HG03196 (cell line): ENCODE results near the gene GALNT14.
"Not testable (repeated sequence)": the region's sequence is repeated elsewhere in the genome, so short reads cannot be mapped to it uniquely, and the experiment has no call there.

Experiments used
- ATAC-seq: cut with Tn5 transposase; IDR thresholded peaks from one replicate; pipeline ENCODE4 v1.9.1; 2021; ENCODE audit not compliant: unreplicated experiment

The GALNT14 gene

DNA sequence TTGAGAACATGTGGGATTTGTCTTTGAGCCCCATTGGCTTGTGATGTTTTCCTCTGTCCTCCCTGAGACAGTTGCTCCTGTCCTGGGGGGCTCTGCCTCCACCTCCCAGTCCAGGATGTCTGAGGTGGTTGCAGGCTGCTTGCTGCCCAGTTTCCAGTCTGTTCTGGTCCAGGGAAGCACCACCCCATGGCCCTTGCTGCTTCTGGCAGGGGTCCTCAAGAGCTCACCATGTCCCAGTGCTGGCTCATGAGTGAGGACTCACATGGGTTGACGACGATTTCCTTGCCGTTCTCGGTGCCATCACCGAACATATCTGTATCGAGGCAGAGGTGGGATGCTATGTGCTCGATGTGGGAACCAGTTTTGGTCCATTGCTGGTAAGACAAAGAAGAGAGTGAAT is 227.6 kb downstream of the GALNT14 start:
- ATAC-seq = no peak

DNA sequence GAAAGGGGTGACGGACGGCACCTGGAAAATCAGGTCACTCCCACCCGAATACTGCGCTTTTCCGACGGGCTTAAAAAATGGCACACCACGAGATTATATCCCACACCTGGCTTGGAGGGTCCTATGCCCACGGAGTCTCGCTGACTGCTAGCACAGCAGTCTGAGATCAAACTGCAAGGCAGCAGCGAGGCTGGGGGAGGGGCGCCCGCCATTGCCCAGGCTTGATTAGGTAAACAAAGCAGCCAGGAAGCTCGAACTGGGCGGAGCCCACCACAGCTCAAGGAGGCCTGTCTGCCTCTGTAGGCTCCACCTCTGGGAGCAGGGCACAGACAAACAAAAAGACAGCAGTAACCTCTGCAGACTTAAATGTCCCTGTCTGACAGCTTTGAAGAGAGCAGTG is 233.8 kb downstream of the GALNT14 start:
- not testable (repeated sequence) for ATAC-seq

DNA sequence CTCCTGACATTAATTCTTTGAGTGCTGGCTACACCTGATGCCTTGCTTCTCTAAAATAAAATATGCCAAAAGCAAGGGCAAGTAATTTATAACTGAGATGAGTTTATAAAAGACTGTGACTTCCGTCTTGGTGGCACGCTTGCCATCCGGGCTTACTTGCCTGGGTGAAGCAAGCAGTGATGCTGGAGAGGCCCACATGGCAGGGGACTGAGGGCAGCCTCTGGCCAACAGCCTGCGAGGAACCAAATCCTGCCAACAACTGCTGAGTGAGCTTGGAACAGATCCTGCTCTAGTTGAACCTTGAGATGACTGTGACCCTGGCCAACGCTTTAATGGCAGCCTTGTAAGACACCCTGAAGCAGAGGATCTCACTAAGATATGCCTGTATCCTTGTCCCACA is 234.9 kb downstream of the GALNT14 start:
- ATAC-seq = no peak

DNA sequence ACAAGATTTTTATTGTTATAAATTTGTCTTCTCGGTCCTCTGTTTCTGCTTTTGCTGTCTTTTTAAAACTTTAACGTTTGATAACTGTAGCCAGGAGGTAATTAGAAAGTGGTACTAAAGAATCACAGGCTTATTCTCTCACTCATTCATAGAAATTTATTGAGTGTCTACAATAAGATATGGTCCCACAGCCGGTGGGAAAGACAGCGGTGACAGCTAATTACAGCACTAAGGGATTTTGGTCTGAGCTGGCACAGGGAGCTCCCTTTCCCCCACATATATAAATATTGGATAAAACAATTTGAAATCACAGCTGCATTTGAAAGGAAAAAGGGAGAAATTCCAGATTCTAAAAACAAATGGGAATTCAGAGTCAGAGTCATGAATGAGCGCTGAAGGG is 237.9 kb downstream of the GALNT14 start:
- ATAC-seq = no peak

DNA sequence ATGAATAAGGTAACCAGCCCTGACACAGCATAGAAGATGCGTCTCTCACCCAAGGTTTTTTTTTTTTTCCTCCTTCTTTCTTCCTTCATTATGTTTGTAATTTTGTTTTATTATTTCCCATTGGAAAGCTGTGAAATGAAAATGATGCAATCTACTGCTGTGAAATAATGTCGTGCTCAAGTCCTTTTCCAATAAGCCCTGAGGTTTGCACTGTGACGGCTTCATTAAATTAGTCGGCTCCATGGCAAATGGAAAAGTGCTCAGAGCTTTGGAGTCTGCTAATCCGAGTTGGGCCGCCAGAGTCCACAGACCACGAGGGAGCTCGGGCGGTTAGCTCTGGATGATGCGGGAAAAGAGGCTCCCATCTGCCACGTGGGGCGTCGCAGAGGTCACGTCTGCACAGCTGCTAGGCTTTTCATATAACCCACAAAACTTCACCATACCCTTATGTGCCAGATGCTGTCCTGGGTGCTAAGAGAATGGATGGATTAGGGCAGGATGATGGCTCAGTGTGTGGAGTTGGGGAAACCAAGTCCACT is 238.7 kb downstream of the GALNT14 start:
- no peak for ATAC-seq

DNA sequence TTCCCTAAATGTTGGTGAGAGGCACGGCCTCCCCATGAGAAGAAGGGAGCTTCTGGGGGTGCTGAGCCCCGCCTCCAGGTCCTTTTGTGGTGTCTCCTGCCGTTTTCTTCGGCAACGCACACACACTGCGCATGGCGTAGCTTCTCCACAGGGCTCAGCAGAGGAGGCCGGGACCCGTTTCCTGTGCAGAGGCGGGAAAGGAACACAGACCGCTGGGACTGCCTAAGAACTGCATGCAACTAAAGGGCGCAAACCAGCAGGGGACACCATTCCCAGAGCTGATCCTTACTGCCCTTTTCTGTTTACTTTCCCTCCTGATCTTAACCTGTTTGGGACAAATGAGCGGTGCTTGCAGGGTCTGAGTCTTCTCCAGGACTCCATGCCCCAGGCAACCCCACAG is 240.7 kb downstream of the GALNT14 start:
- ATAC-seq = no peak

DNA sequence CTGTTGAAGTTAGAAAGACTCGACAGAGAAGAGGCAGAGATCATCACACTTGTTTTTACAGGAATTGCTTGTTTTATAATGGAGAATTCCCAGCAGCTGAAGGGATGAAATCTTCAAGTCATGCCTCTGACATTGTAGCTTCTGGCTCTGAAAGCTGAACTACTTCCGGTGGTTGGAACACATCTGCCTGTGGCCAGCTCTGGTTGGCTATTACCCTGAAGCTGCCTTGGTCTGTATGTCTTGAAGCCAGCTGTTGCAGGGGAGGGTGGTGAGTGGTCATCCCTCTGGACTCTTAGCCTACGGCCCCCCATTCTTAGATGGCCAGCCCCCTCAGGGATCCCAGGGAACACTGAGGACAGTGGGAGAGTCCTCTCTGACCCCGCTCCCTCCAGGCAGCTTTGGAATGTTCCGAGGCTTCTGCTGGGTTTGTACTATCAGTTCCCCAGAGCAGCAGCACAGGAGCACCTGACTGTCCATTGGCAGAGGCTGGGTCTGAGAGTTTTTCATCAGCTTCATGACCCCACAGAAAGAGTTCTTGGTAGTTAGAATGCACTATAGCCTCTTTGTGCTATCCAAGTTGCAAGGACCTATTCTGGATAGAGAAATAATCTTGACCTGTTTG is 243.6 kb downstream of the GALNT14 start:
- no peak for ATAC-seq

DNA sequence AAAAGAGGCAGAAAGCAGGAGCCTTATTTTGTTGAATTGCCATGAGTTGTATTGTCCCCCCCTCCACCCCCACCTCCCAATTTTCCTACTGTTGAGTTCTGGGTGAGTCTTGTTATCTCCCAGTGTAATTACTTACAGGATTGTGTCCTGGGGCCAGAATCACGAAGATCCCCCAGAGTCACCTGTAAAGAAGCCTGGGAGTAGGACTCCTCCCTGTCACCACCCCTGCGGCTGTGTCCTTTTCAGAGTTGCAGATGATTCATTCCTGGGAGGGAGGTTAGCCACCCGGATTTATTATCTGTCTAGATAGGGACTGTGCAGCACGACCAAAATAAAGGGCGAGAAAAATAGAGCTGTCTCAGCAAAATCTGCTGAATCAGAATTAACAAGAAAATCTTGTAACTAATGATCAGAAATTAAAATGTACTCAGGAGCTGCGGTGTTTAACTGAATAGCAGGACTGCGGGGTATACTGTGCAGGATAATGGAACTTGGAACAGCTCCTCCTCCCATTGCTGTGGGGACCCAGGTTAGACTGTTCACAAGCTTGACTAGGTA is 249.3 kb downstream of the GALNT14 start:
- no peak for ATAC-seq

DNA sequence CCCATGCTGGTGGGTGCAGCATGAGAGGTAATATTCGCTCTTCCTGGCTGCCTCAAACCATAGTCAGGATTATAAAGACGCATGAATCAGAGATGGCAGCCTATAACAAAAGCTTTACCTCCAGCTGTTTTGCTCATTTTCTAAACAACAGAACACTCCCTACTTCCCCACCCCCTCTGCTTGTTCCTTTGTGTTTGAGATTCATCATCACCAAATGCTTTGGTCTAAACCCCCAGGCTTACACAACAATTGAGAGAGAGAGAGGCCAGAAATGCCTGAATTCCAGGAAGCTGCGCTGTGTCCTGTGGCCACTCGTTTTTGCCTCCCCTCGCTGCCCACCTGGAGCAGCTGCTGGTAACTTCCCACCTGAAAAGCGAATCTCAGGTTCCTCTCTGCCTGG is 252.2 kb downstream of the GALNT14 start:
- ATAC-seq = no peak

DNA sequence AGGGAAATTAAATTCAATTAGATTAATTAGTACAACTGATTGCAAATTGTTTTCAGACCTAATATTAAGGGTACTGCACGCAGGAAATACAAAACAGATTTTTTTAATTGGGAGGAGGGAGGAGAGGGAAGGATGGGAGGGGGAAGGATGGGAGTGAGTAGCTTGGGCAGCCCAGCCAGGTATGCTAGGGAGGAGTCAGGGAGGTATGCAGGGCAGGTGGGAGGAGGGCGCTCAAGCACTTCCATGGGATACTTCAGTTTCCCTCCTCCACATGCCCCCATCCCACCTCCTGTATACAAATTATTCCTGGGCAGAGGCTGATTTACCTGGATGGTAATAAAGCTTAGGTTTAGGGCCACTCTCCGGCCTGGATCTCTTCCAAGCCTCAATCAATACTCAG is 254.4 kb downstream of the GALNT14 start:
- ATAC-seq = no peak

DNA sequence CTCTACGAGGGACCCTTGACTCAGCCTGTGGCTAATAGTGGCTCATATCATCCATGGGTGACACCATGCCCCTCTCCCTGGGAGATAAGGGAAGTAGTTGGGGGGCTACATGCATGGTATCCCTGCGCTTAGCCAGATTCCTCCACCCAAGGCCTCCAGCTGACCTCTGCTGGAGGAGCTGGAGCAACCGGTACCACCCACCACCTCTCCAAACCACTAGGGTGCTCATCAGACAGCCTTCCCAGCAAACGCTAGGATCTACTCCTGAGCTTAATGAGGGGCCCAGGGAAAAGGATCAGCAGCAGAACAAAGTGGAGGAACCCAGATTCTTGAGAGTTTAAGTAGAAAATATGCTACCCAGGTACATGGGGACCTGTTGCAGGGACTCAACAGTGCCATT is 255.1 kb downstream of the GALNT14 start:
- no peak for ATAC-seq

DNA sequence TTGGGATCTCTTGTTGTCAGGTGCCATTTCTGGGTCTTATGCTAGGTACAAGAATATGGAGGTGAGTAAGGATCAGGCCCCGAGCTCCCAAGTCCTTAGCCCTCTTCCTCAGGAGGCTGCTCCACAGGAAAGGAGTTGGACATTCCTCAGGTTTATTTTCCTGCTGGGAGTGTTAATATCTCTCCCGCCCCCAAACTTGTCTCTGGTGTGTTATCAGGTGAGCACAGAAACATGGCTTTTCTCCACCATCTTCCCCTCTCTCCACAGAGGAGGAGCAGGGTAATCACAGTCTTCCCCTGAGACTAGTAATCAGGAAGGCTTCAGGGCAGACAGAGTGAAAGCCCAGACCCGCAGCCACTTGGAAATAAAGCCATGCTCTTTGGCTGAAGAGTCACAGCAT is 257.7 kb downstream of the GALNT14 start:
- ATAC-seq = no peak

DNA sequence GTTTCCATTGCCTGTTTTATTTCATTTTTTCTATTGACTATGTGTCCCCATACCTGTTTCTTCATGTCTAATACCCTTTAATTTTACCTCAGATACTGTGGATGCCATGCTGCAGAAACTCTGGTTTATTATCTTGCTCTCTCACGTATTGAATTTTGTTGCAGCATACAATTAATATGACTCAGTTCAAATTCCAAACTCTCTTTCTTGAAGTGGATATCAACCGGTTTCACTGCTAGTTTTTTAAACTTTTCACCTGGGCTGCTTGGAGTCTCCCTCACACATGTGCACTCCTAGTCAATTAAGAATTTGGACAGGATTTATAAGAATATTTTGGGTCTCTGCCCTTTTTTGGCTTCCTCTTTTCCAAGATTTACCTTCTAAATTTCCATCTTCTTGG is 260.4 kb downstream of the GALNT14 start:
- ATAC-seq = no peak

DNA sequence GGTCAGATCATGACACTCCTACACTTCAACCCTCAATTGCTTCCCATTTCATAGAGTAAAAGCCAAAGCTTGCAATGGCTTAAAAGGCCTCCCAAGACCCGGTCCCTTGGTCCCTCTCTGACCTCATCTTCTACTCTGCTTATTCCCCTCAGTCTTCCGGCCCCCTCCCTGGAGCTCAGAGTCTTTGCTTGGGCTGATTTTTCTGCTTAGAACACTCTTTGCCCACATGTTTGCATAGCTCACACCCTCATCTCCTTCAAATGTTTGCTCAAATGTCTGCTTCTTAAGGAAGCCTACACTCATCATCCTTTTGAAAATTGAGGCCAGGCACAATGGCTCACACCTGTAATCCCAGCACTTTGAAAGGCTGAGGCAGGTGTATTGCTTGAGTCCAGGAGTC is 265.4 kb downstream of the GALNT14 start:
- no peak for ATAC-seq

DNA sequence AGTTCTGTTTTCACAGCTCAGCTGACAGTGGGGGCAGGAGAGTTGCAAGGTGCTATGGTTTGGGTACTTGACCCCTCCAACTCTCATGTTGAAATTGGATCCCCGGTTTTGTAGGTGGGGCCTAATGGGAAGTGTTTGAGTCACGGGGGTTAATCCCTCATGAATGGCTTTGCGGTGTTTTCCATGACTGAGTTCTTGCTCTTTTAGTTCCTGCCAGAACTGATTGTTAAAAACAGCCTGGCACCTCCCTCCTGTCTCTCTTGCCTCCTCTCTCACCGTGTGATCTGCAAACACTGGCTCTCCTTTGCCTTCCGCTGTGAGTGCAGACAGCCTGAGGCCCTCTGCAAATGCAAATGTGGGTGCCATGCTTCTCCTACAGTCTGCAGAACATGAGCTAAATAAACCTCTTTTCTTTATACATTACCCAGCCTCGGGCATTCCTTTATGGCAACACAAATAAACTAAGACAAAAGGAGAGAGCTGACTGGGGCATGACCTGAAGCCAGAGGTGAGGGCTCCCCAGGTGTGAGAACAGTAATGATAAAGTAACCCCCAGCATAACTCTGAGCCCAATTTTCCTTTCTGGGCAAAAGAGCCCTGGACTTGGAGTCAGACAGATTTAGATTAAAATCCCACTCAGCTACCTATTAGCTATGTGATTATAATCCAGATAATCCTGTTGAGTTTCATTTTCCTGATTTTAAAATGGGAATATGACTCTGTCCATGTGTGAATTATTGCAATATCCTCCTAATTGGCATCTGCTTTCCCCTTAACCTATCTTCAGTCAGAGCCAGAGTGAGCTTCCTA is 266.1 kb downstream of the GALNT14 start:
- ATAC-seq = no peak

DNA sequence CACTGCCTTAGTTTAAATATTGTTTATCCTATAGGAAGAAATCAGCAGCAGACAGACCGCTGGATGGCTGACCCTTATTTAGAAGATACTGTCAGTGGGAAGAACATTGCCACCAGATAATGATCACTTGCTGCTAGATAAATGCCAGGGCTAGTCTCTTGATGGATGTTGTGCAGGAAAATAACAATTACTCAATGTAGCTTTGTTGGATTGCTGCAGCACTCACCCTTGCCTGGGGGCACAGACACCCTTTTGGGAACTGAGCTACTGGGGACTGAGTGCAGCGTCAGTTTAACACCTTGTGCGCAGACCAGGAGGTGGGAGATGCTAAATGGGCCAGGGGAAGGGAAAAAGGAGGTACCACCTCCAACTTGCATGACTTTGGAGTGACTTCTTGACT is 266.8 kb downstream of the GALNT14 start:
- ATAC-seq = no peak

DNA sequence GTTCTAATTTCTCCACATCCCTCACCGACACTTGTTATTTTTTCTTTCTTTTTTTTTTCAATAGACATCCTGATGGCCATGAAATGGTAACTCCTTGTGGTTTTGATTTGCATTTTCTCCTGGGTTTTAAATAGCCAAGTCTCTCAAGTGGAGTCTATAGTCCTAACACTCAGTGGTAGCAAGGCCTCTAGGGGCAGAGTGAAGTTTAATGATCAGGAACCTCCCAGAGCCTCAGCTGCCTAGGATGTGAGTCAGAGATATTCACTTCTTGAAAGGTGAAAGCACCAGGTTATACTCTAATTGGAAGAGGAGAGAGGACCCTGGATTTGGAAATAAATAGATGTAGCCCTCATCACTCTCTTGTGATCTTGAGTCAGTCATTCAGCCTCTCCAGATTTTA is 268.3 kb downstream of the GALNT14 start:
- no peak for ATAC-seq

DNA sequence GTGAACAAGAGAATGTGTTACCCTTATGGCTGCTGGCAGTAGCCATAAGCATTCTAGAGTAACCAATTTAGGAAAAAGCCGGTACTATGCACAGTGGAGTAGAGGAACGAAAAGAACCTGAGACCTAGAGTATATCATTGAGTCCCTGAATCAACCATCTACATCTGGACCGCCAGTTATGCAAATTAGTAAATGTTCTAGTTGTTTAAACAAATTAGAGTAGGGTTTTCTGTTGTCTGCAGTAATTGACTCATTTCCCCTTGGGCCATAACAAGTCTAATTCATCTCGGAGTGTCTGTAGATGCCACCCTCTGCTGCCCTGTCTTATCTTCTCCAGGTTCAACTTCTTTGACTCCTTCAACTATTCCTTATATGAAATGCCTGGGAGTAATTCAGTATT is 270.9 kb downstream of the GALNT14 start:
- ATAC-seq = no peak

DNA sequence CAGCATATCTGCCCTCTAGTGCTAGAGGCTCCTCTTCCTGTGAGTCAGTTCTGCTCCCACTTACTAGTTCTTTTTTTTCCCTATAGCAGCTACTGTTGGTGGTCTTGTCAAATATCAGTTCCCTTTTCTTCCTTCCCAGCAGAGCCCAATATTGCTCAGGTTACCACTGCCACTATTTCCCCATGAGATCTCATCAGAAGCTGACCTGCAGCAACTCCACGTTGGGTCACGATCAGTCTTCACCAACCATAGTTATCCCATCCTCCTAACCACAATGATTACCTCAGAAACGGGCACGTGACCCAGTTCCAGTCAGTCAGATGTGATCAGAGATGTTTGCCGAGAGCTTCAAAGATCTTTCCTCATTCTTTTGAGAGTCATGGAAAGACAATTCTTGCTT is 271.3 kb downstream of the GALNT14 start:
- ATAC-seq = no peak

DNA sequence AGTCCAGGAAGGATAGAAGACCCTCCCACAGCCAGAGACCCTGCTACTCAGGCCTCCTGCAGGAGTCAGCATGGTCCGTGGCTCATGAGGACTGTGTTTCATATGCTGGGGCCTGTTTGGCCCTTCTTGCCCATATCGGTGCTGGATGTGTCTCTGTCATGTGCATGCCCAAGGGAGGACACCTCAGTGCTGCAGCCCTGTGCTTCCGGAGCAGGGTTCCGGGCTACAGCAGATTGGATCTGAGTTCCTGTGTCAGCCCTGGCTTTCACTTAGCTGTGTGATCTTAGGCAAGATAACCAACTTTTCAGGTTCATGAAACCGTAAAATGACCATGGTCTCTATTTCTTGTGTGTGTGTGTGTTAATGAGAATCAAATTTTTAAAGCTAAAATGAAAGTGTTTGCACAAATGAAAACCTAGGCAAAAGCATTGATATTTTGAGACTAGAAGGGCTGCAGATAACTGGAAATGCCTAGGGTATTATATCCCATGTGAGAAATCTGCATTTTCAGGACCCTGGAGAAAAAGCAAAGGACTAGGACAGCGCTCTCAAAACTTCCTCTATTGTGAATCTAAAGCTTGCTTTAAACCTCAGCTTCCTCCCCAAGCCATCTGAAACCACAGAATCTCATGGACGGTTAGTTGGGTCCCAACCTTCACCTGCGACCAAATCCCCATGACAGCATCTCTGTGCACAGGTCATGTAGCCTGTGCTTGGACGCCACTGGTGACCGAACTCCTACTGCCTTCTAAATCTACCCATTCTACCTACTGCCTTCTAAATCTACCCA is 272.2 kb downstream of the GALNT14 start:
- ATAC-seq = no peak

DNA sequence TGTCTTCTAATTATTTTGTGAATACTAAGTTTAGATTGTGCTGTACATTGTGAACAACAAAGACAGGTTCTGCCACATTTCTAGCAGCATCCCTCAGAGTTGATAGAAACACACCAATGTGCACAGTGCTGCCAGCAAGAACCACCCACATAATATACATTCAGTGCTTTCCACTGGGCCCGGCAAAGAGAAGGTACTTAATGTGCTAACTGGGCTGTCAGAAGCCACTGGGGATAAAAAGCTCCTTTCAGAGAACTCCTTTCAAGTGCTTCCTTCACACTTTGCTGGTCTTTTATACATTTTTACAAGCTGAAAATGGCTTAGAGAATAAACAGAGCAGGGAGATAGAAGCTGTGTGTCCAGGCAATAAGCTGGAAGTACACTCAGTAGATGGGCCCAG is 273.0 kb downstream of the GALNT14 start:
- ATAC-seq = no peak
